Activated CD8-positive, alpha-beta memory T cell treated with anti-CD3 and anti-CD28 coated beads, Interleukin-2, amount 10 ng/mL, durations not matched to agents 7 days and 5 days (primary cell): ENCODE results near the gene ZNF800. TPM values are rescaled to one million over a fixed set of nuclear protein-coding genes. Genes with fewer than 3 reads are reported as not detected.

Source experiments
- ATAC-seq: fragments of 150-1000 bp; cut with Tn5 transposase; one replicate; pipeline ENCODE4 v1.10.0; 2021; ENCODE audit warnings: moderate library complexity
- CTCF ChIA-PET: fragments of 350-600 bp; sonication (Branson Sonifier 250); formaldehyde crosslinking; loops from one replicate; lab custom pipeline; 2021; ENCODE audit warnings: antibody characterized with exemption; lab: Charles Lee
- DNase-seq: peaks from one replicate; pipeline ENCODE4 v3.0.0-alpha.2; 2020
- H3K27ac Mint-ChIP-seq: one replicate; pipeline ENCODE4 v1.8.0; 2021; ENCODE audit warnings: mild to moderate bottlenecking, mixed read lengths
- H3K27me3 Mint-ChIP-seq: one replicate; pipeline ENCODE4 v1.8.0; 2021; ENCODE audit warnings: mixed read lengths
- H3K36me3 Mint-ChIP-seq: one replicate; pipeline ENCODE4 v1.8.0; 2021; ENCODE audit warnings: mild to moderate bottlenecking, mixed read lengths
- H3K4me1 Mint-ChIP-seq: one replicate; pipeline ENCODE4 v1.8.0; 2021; ENCODE audit warnings: mixed read lengths
- H3K4me3 Mint-ChIP-seq: one replicate; pipeline ENCODE4 v1.8.0; 2021; ENCODE audit warnings: mild to moderate bottlenecking, moderate library complexity, mixed read lengths
- H3K9me3 Mint-ChIP-seq: one replicate; pipeline ENCODE4 v1.8.0; 2022; ENCODE audit warnings: low read depth, mixed read lengths
- total RNA-seq, 2 experiments: library from RNA; stranded (reverse); gene quantifications; one replicate each; pipeline ENCODE4 v1.2.3, GENCODE V29; 2021

Gene ZNF800
- total RNA-seq, 2 experiments from 2014 or later = 39.7 to 40.6 TPM

GRCh38 chr7:127322832-127323493 is 69.5 kb downstream of the ZNF800 start:
- ATAC-seq (peak; percentile 9), DNase-seq (no peak)
- no peaks in the 10 kb centered on the region for H3K36me3 Mint-ChIP-seq
- H3K27ac Mint-ChIP-seq = no peak overlapping the region
- no peaks in the 10 kb centered on the region for H3K9me3 Mint-ChIP-seq
- H3K27me3 Mint-ChIP-seq = peaks cover 34% of the 10 kb centered on the region
- CTCF ChIA-PET = interaction anchor here (0.8 to 1.4 kb wide), 4 partner anchors 19 to 113 kb away, joined by 3 to 5 read pairs (median 4); no protein-coding TSS in a partner anchor
- H3K4me1 Mint-ChIP-seq = peaks cover 16% of the 10 kb centered on the region
- no peak overlapping the region for H3K4me3 Mint-ChIP-seq

- Mint-ChIP-seq H3K27ac (peak overlapping the region; percentile 30), H3K36me3 (no peaks in the 10 kb centered on the region), H3K4me1 (peaks cover 18% of the 10 kb centered on the region), H3K4me3 (peak overlapping the region; percentile 30), H3K27me3 (peaks cover 32% of the 10 kb centered on the region), H3K9me3 (no peaks in the 10 kb centered on the region)
- peak; percentile 80 for ATAC-seq
- peak; percentile 43 for DNase-seq
- CTCF ChIA-PET = interaction anchor here (0.8 to 1.4 kb wide), 4 partner anchors 18 to 114 kb away, joined by 3 to 5 read pairs (median 4); no protein-coding TSS in a partner anchor
These were observed 70.2 kb downstream of the ZNF800 start for GRCh38 chr7:127322351-127322750.

GRCh38 chr7:127320974-127321373 is 71.5 kb downstream of the ZNF800 start:
- ATAC-seq = no peak
- H3K4me3 Mint-ChIP-seq = no peak overlapping the region
- peaks cover 25% of the 10 kb centered on the region for H3K27me3 Mint-ChIP-seq
- no peaks in the 10 kb centered on the region for H3K36me3 Mint-ChIP-seq
- no peak overlapping the region for H3K27ac Mint-ChIP-seq
- no peaks in the 10 kb centered on the region for H3K9me3 Mint-ChIP-seq
- CTCF ChIA-PET = no interaction called here
- no peak for DNase-seq
- H3K4me1 Mint-ChIP-seq = peaks cover 21% of the 10 kb centered on the region

Other genes with a start within 250 kb of the ZNF800 start
- not detected for gene GRM8, start 139.8 kb downstream of the ZNF800 start, total RNA-seq
- 10 to 100 TPM; 21.0 to 22.3 TPM for gene GCC1, start 192.9 kb upstream of the ZNF800 start, total RNA-seq
- 100 to 1,000 TPM; 107 to 120 TPM for gene ARF5, start 195.7 kb upstream of the ZNF800 start, total RNA-seq
- gene FSCN3, start 201.0 kb upstream of the ZNF800 start, total RNA-seq = 1 to 10 TPM in 1 of 2 experiments, under 1 TPM in 1; 0.47 to 1.4 TPM
- not detected for gene PAX4, start 225.4 kb upstream of the ZNF800 start, total RNA-seq